ENCODE measurements around the gene HEXD. TPM values are rescaled to one million over a fixed set of nuclear protein-coding genes. Genes with fewer than 3 reads are reported as not detected.

HEXD gene
- total RNA-seq, 1 experiment from 2014 or later: 29.5 TPM

- intact Hi-C loops (cut with micrococcal nuclease; ENCODE audit: unreplicated experiment): no loop called here
- no peak for DNase-seq
- Histone ChIP-seq H3K4me1 (peaks cover 12% of the 10 kb centered on the region), H3K9me3 (no peaks in the 10 kb centered on the region), H3K27me3 (replicated peaks; ENCODE audit: control insufficient read depth, insufficient read depth, low read length) (no peaks in the 10 kb centered on the region), H3K4me3 (ENCODE audit: low read depth, low read length) (no peak overlapping the region), H3K36me3 (ENCODE audit: control insufficient read depth, insufficient read depth, low read length) (peaks cover 4% of the 10 kb centered on the region)
- ChIA-PET POLR2A (no interaction called here), CTCF (no interaction called here)
- H3K4me1 Mint-ChIP-seq (ENCODE audit: low read depth, unreplicated experiment): peaks cover 10% of the 10 kb centered on the region
- TF ChIP-seq CTCF (IDR thresholded peaks at IDR 0.05; ENCODE audit: insufficient read depth in 1 of 2, low read depth in 1 of 2, low read length in 1 of 2, severe bottlenecking in 1 of 2, unreplicated experiment in 1 of 2): no peak
- no peaks in the 10 kb centered on the region for H3K9me3 Mint-ChIP-seq (ENCODE audit: unreplicated experiment)
- H3K27ac Mint-ChIP-seq (ENCODE audit: unreplicated experiment): no peak overlapping the region
- H3K36me3 Mint-ChIP-seq (ENCODE audit: insufficient read depth, unreplicated experiment): peaks cover 50% of the 10 kb centered on the region
- no peak overlapping the region for H3K4me3 Mint-ChIP-seq (ENCODE audit: unreplicated experiment)
- H3K27me3 Mint-ChIP-seq (ENCODE audit: insufficient read depth, unreplicated experiment): no peaks in the 10 kb centered on the region
- BruUV-seq (replicated peaks): no TSS peak
These were observed 45.2 kb downstream of the HEXD start for GRCh38 chr17:82463391-82463790.

- H3K36me3 ChIP-seq (ENCODE audit: control insufficient read depth, insufficient read depth, low read length): peaks cover 6% of the 10 kb centered on the region
- H3K27me3 Mint-ChIP-seq (ENCODE audit: insufficient read depth, unreplicated experiment): no peaks in the 10 kb centered on the region
- no peak overlapping the region for H3K4me3 ChIP-seq (ENCODE audit: low read depth, low read length)
- peaks cover 10% of the 10 kb centered on the region for H3K4me1 Mint-ChIP-seq (ENCODE audit: low read depth, unreplicated experiment)
- TF ChIP-seq CTCF (IDR thresholded peaks at IDR 0.05; ENCODE audit: insufficient read depth in 1 of 2, low read depth in 1 of 2, low read length in 1 of 2, severe bottlenecking in 1 of 2, unreplicated experiment in 1 of 2): no peak
- H3K27ac Mint-ChIP-seq (ENCODE audit: unreplicated experiment): no peak overlapping the region
- H3K9me3 ChIP-seq: no peaks in the 10 kb centered on the region
- BruUV-seq (replicated peaks): no TSS peak
- no peaks in the 10 kb centered on the region for H3K9me3 Mint-ChIP-seq (ENCODE audit: unreplicated experiment)
- H3K36me3 Mint-ChIP-seq (ENCODE audit: insufficient read depth, unreplicated experiment): peaks cover 52% of the 10 kb centered on the region
- POLR2A ChIA-PET: interaction anchor here (0.6 kb wide), 1 partner anchor 792 kb away, joined by 3 read pairs; no protein-coding TSS in a partner anchor
- intact Hi-C loops (cut with micrococcal nuclease; ENCODE audit: unreplicated experiment): no loop called here
- CTCF ChIA-PET: no interaction called here
- no peaks in the 10 kb centered on the region for H3K27me3 ChIP-seq (replicated peaks; ENCODE audit: control insufficient read depth, insufficient read depth, low read length)
- H3K4me3 Mint-ChIP-seq (ENCODE audit: unreplicated experiment): no peak overlapping the region
- no peak for DNase-seq
- H3K4me1 ChIP-seq: peaks cover 12% of the 10 kb centered on the region
These were observed 45.9 kb downstream of the HEXD start for GRCh38 chr17:82463925-82464566.

GRCh38 chr17:82464567-82464929, 46.4 kb downstream of the HEXD start:
- H3K4me3 Mint-ChIP-seq (ENCODE audit: unreplicated experiment): no peak overlapping the region
- no peak overlapping the region for H3K27ac Mint-ChIP-seq (ENCODE audit: unreplicated experiment)
- peaks cover 10% of the 10 kb centered on the region for H3K4me1 Mint-ChIP-seq (ENCODE audit: low read depth, unreplicated experiment)
- TF ChIP-seq CTCF (IDR thresholded peaks at IDR 0.05; ENCODE audit: insufficient read depth in 1 of 2, low read depth in 1 of 2, low read length in 1 of 2, severe bottlenecking in 1 of 2, unreplicated experiment in 1 of 2): no peak
- peaks cover 52% of the 10 kb centered on the region for H3K36me3 Mint-ChIP-seq (ENCODE audit: insufficient read depth, unreplicated experiment)
- H3K27me3 Mint-ChIP-seq (ENCODE audit: insufficient read depth, unreplicated experiment): no peaks in the 10 kb centered on the region
- Histone ChIP-seq H3K4me1 (peaks cover 12% of the 10 kb centered on the region), H3K9me3 (no peaks in the 10 kb centered on the region), H3K4me3 (ENCODE audit: low read depth, low read length) (no peak overlapping the region), H3K36me3 (ENCODE audit: control insufficient read depth, insufficient read depth, low read length) (peaks cover 6% of the 10 kb centered on the region), H3K27me3 (replicated peaks; ENCODE audit: control insufficient read depth, insufficient read depth, low read length) (no peaks in the 10 kb centered on the region)
- H3K9me3 Mint-ChIP-seq (ENCODE audit: unreplicated experiment): no peaks in the 10 kb centered on the region
- DNase-seq: no peak
- POLR2A ChIA-PET: no interaction called here
- BruUV-seq (replicated peaks): no TSS peak
- CTCF ChIA-PET: no interaction called here
- intact Hi-C loops (cut with micrococcal nuclease; ENCODE audit: unreplicated experiment): no loop called here
